ENCODE results near the gene UST. TPM values are rescaled to one million over a fixed set of nuclear protein-coding genes. Genes with fewer than 3 reads are reported as not detected.

UST gene
- total RNA-seq, 2 donors from 2014 or later = 4.3 to 5.3 TPM

DNA sequence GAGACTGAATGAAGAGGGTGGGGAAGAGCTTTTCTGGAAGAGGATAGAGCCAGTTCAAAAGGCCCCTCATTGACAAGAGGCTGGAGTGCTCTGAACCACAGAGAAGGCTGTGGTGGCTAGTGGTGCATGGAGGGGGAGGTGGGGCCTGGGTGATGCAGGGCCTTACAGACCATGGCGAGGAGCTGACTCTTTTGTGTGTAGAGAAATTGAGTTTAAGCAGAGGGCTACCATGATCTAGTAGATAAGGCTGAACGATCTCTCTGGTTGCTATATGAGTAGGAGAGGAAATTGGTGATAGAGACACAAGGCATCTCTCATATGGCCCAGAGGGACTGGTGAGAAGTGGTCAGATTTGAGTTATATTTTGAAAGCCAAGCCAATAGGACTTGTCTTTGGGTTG, 137.6 kb downstream of the UST start:
- Histone ChIP-seq H3K4me1 (peaks cover 0 to 7% of the 10 kb centered on the region in 2 donors), H3K36me3 (no peaks in the 10 kb centered on the region), H3K9me3 (no peaks in the 10 kb centered on the region), H3K4me3 (no peak overlapping the region), H3K27ac (no peak overlapping the region), H3K27me3 (no peaks in the 10 kb centered on the region)
- TF ChIP-seq, protein P1, sequence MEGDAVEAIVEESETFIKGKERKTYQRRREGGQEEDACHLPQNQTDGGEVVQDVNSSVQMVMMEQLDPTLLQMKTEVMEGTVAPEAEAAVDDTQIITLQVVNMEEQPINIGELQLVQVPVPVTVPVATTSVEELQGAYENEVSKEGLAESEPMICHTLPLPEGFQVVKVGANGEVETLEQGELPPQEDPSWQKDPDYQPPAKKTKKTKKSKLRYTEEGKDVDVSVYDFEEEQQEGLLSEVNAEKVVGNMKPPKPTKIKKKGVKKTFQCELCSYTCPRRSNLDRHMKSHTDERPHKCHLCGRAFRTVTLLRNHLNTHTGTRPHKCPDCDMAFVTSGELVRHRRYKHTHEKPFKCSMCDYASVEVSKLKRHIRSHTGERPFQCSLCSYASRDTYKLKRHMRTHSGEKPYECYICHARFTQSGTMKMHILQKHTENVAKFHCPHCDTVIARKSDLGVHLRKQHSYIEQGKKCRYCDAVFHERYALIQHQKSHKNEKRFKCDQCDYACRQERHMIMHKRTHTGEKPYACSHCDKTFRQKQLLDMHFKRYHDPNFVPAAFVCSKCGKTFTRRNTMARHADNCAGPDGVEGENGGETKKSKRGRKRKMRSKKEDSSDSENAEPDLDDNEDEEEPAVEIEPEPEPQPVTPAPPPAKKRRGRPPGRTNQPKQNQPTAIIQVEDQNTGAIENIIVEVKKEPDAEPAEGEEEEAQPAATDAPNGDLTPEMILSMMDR (IDR thresholded peaks at IDR 0.05) = no peak
- DNase-seq (ENCODE audit: low spot score) = no peak

DNA sequence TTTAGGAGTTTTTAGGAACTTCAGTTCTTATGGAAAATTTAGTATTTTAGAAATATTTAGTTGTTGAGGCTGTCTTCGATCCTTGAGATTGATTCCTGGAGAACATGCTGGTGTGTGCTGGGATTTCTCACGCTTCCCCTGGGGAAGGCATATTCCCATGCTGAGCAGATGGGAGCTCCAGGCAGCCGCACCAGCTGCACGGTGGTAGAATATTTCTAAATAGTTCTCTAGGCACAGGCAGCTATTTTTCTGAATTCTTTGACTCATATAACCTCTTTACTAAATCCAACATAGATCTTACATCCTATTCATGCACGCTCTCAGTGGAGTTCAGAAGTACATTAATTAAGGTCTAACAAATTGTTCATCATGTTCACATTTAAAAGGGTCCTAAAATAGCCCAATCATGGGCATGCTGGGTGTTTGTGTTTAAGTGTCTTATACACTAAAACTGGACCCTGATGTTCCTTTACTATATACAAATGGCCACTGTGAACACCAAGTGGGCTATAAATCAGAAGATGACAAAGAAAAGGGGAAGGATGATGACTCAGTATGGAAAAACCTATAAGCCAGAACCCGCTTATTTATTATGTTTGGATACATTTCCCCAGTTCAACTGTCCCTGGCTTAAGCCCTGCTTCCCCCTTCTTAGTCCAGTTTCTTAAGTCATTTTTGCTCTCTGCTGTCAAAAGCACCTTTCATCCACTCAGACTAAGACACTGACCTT, 138.5 kb downstream of the UST start:
- Histone ChIP-seq H3K36me3 (no peaks in the 10 kb centered on the region), H3K4me3 (no peak overlapping the region), H3K27me3 (no peaks in the 10 kb centered on the region), H3K27ac (no peak overlapping the region), H3K9me3 (no peaks in the 10 kb centered on the region), H3K4me1 (peaks cover 0 to 7% of the 10 kb centered on the region in 2 donors)
- no peak for DNase-seq (ENCODE audit: low spot score)
- TF ChIP-seq, protein P1 (IDR thresholded peaks at IDR 0.05) = no peak

GRCh38 chr6:148885925-148886845, 139.4 kb downstream of the UST start:
- DNase-seq (ENCODE audit: low spot score) = no peak
- TF ChIP-seq, protein P1 (IDR thresholded peaks at IDR 0.05) = no peak
- Histone ChIP-seq H3K36me3 (no peaks in the 10 kb centered on the region), H3K27me3 (no peaks in the 10 kb centered on the region), H3K4me3 (no peak overlapping the region), H3K9me3 (no peaks in the 10 kb centered on the region), H3K4me1 (peaks cover 0 to 7% of the 10 kb centered on the region in 2 donors), H3K27ac (no peak overlapping the region)

DNA sequence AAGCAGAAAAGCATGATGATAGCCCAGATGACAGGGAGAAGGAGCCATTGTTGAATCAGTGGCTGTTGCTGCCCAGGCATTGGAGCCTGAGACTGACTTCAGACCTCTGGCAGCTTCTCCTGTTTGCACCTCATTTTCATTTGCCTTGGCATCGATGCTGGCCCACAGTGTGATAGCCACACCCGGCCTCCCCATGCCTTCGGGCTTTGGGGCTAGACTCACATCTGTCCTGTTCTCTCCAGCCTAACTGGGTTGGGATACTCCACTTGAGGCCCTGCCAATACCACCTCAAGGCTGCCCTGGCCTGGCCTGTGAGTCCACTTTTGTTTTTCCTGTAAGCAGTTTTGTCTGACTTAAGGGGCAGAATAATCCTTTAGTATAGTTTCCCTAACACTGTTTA, 140.4 kb downstream of the UST start:
- no peak for DNase-seq (ENCODE audit: low spot score)
- Histone ChIP-seq H3K36me3 (no peaks in the 10 kb centered on the region), H3K4me3 (no peak overlapping the region), H3K27ac (no peak overlapping the region), H3K9me3 (no peaks in the 10 kb centered on the region), H3K4me1 (peaks cover 0 to 7% of the 10 kb centered on the region in 2 donors), H3K27me3 (no peaks in the 10 kb centered on the region)
- TF ChIP-seq, protein P1 (IDR thresholded peaks at IDR 0.05) = no peak

- H3K4me1 ChIP-seq = peaks cover 0 to 7% of the 10 kb centered on the region in 2 donors
These were observed 142.0 kb downstream of the UST start for GRCh38 chr6:148888856-148889255.

More at GRCh38 chr6:148888856-148889255, 142.0 kb downstream of the UST start:
- Histone ChIP-seq H3K27ac (no peak overlapping the region), H3K4me3 (no peak overlapping the region), H3K27me3 (no peaks in the 10 kb centered on the region), H3K36me3 (no peaks in the 10 kb centered on the region), H3K9me3 (no peaks in the 10 kb centered on the region)
- TF ChIP-seq, protein P1 (IDR thresholded peaks at IDR 0.05) = no peak
- no peak for DNase-seq (ENCODE audit: low spot score)
